Erythroblast (primary cell): Measurements from ENCODE around the gene FAM149B1.

Experiments used
- GATA1 ChIP-seq: IDR thresholded peaks from 2 replicates; pipeline ENCODE4 v1.6.1; 2011; ENCODE audit warnings: low read depth, mild to moderate bottlenecking, control low read depth, low read length, moderate library complexity
- POLR2A ChIP-seq: IDR thresholded peaks from 2 replicates; pipeline ENCODE4 v1.6.1; 2011; ENCODE audit warnings: mild to moderate bottlenecking, low read length

- TF ChIP-seq POLR2A (no peak), GATA1 (no peak)
These were observed 6.4 kb downstream of the FAM149B1 start for GRCh38 chr10:73174148-73174925.
